AG20443 (cell line): ENCODE measurements around the gene CFAP73.
"Not testable (repeated sequence)": the region's sequence is repeated elsewhere in the genome, so short reads cannot be mapped to it uniquely, and the experiment has no call there.

ENCODE experiments used
- DNase-seq: peaks from one replicate; pipeline ENCODE4 v3.0.0; 2012; ENCODE audit warnings: low spot score, mixed read lengths

CFAP73 gene

GRCh38 chr12:113119980-113120669 lies 29.4 kb upstream of the CFAP73 start:
- no peak for DNase-seq

DNA sequence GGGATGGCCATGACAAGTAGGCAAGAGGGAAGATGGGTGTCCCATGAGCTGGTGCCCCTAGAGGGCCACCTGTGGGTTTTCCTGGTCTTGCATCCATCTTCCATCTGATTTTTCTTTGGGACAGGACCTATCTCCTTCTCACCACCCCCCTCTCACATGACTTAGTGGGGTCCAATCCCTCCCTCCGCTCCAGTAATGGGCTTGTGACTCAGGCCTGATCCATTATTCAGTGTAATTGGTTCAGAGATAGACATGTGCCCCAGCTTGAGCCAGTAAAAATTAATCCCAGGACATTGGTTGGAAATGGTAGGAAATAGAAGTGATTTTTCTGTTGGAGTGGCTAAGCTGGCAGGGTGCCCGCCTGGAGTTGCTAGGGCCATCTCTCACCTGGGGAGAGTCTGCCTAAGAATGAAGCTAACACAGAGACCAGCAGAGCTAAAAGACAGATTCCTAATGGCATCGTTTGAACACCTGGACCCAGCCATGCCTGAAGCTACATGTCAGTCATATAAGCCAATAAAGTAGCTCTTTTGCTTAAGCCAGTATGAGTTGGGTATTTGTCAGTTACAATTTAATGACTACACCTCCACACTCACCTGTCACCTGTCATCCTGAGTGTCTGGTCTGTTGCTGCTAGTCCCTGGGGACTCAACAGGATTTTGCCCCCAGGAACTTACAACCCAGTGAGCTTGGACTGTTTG lies 28.7 kb upstream of the CFAP73 start:
- DNase-seq = no peak

DNA sequence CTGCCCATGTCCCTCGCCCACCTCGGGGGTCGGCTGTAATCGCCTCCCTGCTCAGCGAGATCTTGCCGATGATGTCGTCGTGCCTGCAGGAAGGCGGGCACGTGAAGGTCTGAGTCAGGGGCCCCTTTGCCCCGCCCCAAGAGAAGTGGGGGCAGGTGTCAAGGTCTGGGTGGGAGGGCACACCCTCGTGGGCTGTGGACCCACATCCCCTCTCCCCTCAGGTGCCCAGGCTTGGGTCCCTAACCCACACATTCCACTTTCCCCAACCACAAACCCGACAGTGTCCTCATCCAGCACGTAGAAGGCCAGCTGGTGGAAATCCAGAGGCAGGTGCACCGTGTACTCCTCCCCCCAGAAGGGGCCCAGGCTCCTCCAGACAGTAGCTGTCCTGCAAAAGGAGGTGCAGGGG lies 21.7 kb upstream of the CFAP73 start:
- DNase-seq = no peak

DNA sequence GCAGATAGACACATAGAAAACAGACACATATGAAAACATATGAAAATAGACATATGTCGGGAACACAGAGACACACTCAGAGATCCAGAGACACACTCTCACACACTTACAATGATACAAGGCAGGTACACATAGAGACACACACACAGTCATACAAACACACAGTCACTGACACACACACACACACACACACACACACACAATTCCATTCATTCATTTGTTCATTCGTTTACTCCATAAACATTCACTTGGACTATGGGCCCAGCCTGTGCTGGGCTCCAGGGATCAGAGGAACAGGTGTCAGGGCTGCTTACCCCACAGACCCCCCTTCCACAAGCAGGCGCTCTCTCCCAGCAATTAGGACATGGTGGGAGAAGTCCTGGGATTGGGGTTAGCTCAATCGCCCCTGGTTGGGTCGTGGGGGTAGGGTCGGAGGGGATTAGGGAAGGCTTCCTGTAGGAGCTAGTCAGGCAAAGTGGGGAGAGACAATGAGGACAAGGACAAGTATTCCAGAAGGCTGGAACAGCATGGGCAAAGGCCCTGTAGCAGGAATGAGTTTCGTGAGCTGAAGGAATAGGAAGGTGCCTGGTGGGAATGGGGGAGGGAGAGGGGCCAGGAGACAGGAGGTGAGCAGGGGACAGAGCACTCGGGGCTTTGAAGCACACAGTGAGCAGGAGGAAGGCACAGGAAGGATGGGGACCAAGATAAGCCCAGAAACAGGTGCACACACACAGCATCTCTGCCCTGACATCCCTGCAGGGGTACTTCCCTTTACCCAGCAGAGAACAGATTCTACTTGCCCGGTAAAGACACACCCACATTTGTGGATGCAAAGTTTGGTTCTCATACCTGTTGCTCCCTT lies 20.5 kb upstream of the CFAP73 start:
- no peak for DNase-seq

DNA sequence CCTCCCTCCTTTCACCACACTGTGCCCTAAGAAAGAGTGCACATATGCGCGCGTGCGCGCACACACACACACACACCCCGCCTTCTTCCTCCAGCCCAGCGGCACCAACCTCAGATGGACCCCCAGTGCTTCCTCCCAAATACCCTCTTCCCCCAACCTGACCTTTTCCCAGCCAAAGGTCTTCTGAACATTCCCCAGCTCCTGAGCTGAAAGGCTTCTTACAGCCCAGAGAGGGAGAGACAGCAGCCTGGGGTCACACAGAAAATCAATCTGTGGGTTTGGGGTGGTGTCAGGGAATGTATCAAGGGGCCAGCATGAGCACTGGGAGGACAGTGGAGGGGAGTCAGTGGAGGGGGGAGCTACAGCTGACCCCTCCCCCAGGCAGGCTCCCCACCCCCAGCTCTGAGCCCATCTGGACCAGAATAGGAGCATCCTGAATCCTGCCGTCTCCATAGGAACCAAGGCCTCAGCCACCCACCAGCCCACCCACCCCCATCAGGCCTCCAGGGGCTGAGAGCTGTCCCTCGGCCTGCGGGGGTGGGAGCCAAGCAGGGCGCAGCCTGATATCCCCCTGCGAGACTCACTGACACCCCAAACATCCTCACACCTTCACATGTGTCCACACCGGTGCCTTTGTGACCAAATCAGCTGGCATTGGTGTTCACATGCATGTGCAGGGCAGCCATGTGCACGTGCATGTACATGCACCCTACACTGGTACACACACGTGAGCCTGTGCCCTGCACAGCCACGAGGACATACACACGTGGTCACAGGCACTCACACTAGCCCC lies 19.7 kb upstream of the CFAP73 start:
- DNase-seq = no peak

DNA sequence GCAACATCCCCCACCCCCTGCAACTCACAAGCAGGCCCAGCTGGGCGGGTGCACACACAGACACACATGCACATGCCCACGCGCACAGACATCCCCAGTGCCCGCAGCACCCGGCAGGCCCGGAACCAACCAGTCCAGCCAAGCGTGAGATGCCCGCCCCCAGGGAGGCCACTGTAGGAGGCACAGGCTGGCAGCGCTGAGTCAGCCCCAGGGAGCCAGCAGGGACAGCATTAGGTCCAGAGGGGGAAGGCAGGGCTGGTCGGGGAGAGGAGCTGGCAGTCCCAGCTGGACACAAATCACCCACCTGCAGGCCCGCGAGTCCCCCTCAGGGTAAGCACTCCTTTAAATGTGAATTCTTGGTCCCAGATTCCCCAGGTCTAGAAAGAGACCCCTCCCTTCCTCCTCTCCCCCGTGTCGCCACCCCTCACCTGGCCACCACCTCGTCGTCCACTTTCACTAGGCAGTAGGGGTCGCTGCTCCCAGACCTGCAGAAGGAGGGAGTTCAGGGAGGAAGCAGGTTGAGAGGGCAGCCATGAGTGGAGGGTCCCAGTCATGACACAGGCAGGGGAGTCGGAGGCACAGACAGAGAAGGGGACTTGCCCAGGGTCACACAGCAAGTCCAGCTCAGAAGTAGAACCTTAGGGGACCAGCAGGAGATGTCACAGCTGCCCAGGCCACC lies 18.9 kb upstream of the CFAP73 start:
- DNase-seq = no peak

- no peak for DNase-seq
Measured at GRCh38 chr12:113131556-113131955, 18.0 kb upstream of the CFAP73 start.

GRCh38 chr12:113133036-113133435 lies 16.5 kb upstream of the CFAP73 start:
- no peak for DNase-seq

GRCh38 chr12:113133666-113134065 lies 15.9 kb upstream of the CFAP73 start:
- DNase-seq = no peak

DNA sequence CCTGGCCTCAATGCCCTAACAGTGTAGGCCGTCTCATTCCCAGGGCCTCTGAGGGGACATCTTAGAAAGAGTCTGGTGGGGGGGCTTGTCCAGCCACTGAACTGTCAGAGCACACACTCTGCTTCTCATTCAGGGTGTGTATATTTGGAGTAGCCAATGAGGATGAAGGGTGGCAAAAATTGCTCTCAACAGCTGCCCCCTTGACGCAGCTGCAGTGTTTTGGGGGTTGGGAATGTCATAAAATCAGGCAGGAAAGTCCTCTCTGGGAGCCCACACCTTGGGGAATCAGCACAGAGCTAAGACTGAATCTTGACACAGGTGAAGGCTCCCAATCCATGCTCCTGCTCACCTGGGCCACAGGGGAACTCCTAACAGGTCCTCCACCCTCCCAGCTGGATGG lies 15.5 kb upstream of the CFAP73 start:
- no peak for DNase-seq

DNA sequence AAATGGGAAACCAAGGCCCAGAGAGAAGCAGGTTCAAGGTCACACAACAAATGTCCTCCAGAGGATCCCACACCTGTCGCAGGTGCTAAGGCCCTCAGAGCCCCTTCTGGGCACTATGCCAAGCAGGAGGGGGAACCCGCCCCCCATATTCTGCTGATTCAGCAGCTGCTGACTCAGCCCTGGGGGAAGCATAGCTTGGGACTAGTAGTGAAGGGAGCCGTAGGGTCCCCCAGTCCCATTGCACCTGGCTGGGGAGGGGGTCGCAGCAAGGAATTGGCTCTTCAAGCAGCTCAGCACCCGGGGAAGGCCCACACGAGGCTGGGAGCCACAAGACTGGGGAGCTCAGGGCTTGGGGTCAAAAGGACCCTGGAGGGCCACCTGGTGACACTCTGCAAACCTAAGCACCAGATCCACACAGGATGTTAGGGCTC lies 15.0 kb upstream of the CFAP73 start:
- DNase-seq = no peak

GRCh38 chr12:113135178-113136127 lies 14.1 kb upstream of the CFAP73 start, which contains the start of gene RASAL1:
TSS of gene RASAL1 (minus strand) at chr12:113135761. CDS start at chr12:113135462, 299 bp downstream.
- no peak for DNase-seq

DNA sequence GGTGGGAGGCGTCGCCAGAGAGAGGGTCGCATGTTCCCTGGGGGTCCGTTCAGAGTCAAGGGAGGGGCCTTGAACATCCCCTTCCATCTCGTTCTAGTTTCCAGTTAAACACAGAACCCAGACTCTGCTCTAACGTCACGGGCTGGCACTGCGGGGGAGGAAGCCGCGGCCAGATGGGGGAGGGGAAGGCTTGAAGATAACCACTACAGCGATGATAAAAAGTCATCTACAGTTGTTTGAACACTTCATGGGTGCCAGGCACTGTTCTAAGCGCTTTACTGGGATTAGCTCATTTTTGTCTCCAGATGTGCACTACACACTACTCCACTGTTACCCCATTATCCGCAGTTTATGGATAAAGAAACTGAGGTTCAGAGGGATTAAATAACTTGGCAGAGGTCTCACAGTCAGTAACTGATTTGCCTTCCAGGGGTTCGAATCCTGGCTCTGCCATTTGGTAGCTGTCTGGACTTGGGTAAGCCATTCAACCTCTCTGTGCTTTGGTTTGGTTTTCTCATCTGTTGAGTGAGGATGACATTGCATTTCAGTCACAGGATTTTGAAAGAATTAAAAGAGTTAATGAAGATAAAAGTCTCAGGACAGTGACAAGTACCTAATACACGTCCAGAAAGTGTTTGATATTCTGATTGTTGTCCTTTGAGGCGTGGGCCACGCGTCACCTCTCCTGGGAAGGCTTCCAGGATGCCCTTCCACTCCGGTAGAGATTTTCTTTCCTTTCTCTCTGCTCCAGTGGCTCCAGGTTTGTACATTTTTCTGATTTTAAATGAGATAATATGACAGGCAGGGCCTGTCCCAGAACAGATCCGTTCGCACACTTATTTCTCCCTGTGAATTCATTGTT lies 13.2 kb upstream of the CFAP73 start:
- no peak for DNase-seq

- DNase-seq = no peak
Measured at GRCh38 chr12:113136990-113137511, 12.5 kb upstream of the CFAP73 start.

DNA sequence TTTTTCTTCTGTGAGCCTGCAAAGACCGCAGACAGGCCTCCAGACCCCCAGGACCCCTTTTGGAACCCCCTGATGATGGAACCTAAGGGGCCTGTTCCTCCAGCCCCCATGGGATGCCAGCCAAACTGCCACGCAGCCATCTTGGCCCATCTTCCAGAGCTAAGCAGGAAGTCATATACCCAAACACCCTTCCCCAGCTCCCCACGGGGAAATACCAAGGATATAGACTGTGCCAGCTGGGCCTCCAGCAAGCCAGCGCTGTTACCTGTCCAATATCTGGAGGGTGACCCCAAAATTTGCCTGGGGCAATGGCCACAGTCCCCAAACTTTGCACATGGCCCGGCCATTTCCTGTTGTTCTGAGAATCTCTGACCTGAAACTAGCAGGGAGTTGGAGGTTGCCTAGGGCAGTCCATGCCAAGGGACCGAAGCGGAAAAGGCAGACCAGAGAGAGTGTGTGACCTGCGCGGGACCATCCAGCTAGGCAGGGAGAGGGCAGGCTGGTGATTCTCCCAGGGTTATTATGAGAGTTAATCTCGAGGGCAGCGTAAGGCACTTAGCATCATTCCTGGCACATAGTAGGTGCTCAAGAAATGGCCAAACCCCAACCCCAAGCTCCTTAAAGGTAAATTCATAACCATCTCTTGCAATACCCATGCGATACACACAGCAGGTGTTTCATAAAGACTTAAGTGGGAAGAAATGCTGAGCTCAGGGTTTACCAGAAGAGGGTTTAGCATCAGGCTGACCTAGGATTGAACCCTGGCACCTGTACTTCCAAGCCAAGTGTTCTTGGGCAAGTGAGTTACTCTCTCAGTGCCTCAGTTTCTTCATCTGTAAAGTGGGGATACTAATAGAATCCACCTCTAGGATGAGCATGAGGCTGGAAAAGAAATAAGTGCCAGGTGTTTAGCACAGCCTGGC lies 11.4 kb upstream of the CFAP73 start:
- no peak for DNase-seq

GRCh38 chr12:113138826-113139225 lies 10.7 kb upstream of the CFAP73 start:
- no peak for DNase-seq

- DNase-seq = no peak
Measured at GRCh38 chr12:113140706-113141105, 8.8 kb upstream of the CFAP73 start.

DNA sequence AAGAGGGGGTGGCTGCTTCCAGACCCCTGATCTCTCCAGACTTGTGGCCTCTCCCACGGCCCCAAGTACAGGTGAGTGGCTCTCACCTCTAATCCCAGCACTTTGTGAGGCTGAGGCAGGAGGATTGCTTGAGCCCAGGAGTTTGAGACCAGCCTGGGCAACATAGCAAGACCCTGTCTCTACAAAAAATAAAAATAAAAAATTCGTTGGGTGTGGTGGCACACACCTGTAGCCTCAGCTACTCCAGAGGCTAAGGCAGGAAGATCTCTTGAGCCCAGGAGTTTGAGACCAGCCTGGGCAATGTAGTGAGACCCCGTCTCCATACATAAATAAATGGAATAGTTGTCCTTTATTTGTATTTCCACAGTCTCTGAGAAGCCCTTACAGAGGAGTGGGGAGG lies 7.8 kb upstream of the CFAP73 start:
- DNase-seq = not testable (repeated sequence)
